PC-3 (cell line): ENCODE measurements around the gene IL17RD. TPM values are rescaled to one million over a fixed set of nuclear protein-coding genes. Genes with fewer than 3 reads are reported as not detected.

Experiments
- ATAC-seq: fragments of 200-7000 bp; cut with Tn5 transposase; 2 replicates; pipeline ENCODE4 v1.9.1; 2020; ENCODE audit warnings: mild to moderate bottlenecking, moderate library complexity
- BruUV-seq: library from RNA; stranded (reverse); fragments of 400-500 nt; replicated peaks from 2 replicates; lab custom pipeline; 2021; lab: Mats Ljungman, UMichigan
- CTCF ChIA-PET: fragments of 300-600 bp; sonication (Branson Sonifier 250); formaldehyde crosslinking; loops from one replicate; lab custom pipeline; 2022; ENCODE audit warnings: antibody characterized with exemption; lab: Charles Lee
- POLR2A ChIA-PET: fragments of 300-600 bp; sonication (Branson Sonifier 250); formaldehyde crosslinking; loops from one replicate; lab custom pipeline; 2022; ENCODE audit warnings: antibody characterized with exemption; ENCODE audit not compliant: unreplicated experiment; lab: Charles Lee
- DNase-seq: peaks from one replicate; pipeline ENCODE4 v3.0.0-alpha.2; 2015
- H2AFZ ChIP-seq: fragments of 300-600 bp; sonication (generic); 2 replicates; pipeline ENCODE4 v1.6.0; 2016; ENCODE audit warnings: antibody characterized with exemption, low read length
- H3F3A ChIP-seq: fragments of 300-600 bp; sonication (generic); one replicate; pipeline ENCODE4 v1.6.0; 2017; ENCODE audit warnings: antibody characterized with exemption, low read length, control low read depth, mild to moderate bottlenecking; ENCODE audit not compliant: unreplicated experiment
- H3K27ac ChIP-seq: fragments of 300-600 bp; sonication (generic); 2 replicates; pipeline ENCODE4 v1.5.1; 2016; ENCODE audit warnings: mild to moderate bottlenecking, low read length
- H3K27me3 ChIP-seq: fragments of 300-600 bp; sonication (generic); 2 replicates; pipeline ENCODE4 v1.6.1; 2016; ENCODE audit warnings: low read length, mixed read lengths
- H3K36me3 ChIP-seq: fragments of 300-600 bp; sonication (generic); 2 replicates; pipeline ENCODE4 v1.6.1; 2016; ENCODE audit warnings: low read depth, mixed run types, low read length, mixed read lengths
- H3K4me1 ChIP-seq: fragments of 300-600 bp; sonication (generic); 2 replicates; pipeline ENCODE4 v1.5.1; 2016; ENCODE audit warnings: low read length; ENCODE audit not compliant: insufficient read depth
- H3K4me2 ChIP-seq: fragments of 300-600 bp; sonication (generic); 2 replicates; pipeline ENCODE4 v1.6.0; 2016; ENCODE audit warnings: low read length
- H3K4me3 ChIP-seq: fragments of 300-600 bp; sonication (generic); 2 replicates; pipeline ENCODE4 v1.5.1; 2016; ENCODE audit warnings: mild to moderate bottlenecking, low read length, mixed read lengths
- H3K79me2 ChIP-seq: fragments of 300-600 bp; sonication (generic); 2 replicates; pipeline ENCODE4 v1.6.1; 2017; ENCODE audit warnings: low read length, mixed read lengths
- H3K9ac ChIP-seq: fragments of 300-600 bp; sonication (generic); 2 replicates; pipeline ENCODE4 v1.6.0; 2016; ENCODE audit warnings: mild to moderate bottlenecking, low read length
- H3K9me2 ChIP-seq: fragments of 300-600 bp; sonication (generic); replicated peaks from 2 replicates; pipeline ENCODE4 v1.6.1; 2016; ENCODE audit warnings: mixed run types, low read length, mixed read lengths
- H3K9me3 ChIP-seq: fragments of 300-600 bp; sonication (generic); 2 replicates; pipeline ENCODE4 v1.6.1; 2016; ENCODE audit warnings: low read length, mixed read lengths
- H4K20me1 ChIP-seq: fragments of 300-600 bp; sonication (generic); 2 replicates; pipeline ENCODE4 v1.6.1; 2016; ENCODE audit warnings: low read length, mixed read lengths
- EZH2 ChIP-seq: fragments of 300-600 bp; sonication (generic); IDR thresholded peaks from one replicate; pipeline ENCODE4 v1.6.1; 2017; ENCODE audit warnings: antibody characterized with exemption, mild to moderate bottlenecking, low read length; ENCODE audit not compliant: unreplicated experiment
- EZH2phosphoT487 ChIP-seq: fragments of 300-600 bp; sonication (generic); IDR thresholded peaks from 2 replicates; pipeline ENCODE4 v1.6.1; 2018; ENCODE audit warnings: mild to moderate bottlenecking, antibody characterized with exemption, low read length, borderline replicate concordance
- intact Hi-C: fragments of 100-400 bp; cut with micrococcal nuclease; formaldehyde crosslinking; loops from 2 replicates; pipeline ENCODE4 v1.9.0; 2023
- total RNA-seq: library from RNA; depleted of rRNA; stranded (reverse); fragments of >200 nt; gene quantifications from 2 replicates; pipeline ENCODE4 v1.2.3, GENCODE V29; 2014
- TF ChIP-seq, protein P1 (sequence below): fragments of 300-600 bp; sonication (generic); conservative IDR thresholded peaks from 2 replicates; pipeline ENCODE4 v1.5.1; 2017; ENCODE audit warnings: antibody characterized with exemption, low read depth, mild to moderate bottlenecking, low read length

The IL17RD gene
- total RNA-seq, 1 experiment from 2014 or later, result 3.7 TPM

DNA sequence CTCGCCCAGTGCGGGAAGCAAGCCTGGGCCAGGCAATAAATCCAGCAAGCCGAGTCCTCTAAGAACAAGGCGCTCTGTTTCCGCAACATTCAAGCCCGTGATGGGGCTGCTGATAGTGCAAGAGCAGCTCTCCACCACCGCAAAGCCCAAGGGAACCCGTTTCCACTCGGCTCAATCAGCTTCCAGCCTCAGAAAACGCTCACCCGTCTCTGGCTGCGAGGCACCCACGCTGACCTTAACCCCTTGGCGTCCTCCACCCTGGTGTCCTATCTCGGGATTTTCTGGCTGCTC, 86.9 kb downstream of the IL17RD start:
- Histone ChIP-seq H3K9ac (peak overlapping the region; percentile 78), H3K27ac (no peak overlapping the region), H3K4me2 (peak overlapping the region; percentile 96), H3F3A (no peaks in the 10 kb centered on the region), H3K9me2 (no peaks in the 10 kb centered on the region), H3K9me3 (no peaks in the 10 kb centered on the region), H3K36me3 (no peaks in the 10 kb centered on the region; the same call in none of the 2 replicates), H3K4me3 (peak overlapping the region; percentile 99), H2AFZ (peak overlapping the region; percentile 98), H3K79me2 (peaks cover 10% of the 10 kb centered on the region), H3K4me1 (peaks cover 6% of the 10 kb centered on the region), H4K20me1 (no peaks in the 10 kb centered on the region), H3K27me3 (no peaks in the 10 kb centered on the region)
- ATAC-seq, result peak; percentile 43
- ChIA-PET CTCF (interaction anchor here (0.6 to 0.7 kb wide), 3 partner anchors 82 to 86 kb away, joined by 3 to 4 read pairs (median 3); no protein-coding TSS in a partner anchor), POLR2A (no interaction called here)
- BruUV-seq, result no TSS peak
- intact Hi-C loops, result loop anchor here (1.0 to 2.0 kb wide), 3 partner anchors 17 to 79 kb away; partner anchors contain the start of gene SPATA12
- TF ChIP-seq EZH2phosphoT487, result no peak
- TF ChIP-seq EZH2, result no peak
- peak; percentile 47 for DNase-seq

DNA sequence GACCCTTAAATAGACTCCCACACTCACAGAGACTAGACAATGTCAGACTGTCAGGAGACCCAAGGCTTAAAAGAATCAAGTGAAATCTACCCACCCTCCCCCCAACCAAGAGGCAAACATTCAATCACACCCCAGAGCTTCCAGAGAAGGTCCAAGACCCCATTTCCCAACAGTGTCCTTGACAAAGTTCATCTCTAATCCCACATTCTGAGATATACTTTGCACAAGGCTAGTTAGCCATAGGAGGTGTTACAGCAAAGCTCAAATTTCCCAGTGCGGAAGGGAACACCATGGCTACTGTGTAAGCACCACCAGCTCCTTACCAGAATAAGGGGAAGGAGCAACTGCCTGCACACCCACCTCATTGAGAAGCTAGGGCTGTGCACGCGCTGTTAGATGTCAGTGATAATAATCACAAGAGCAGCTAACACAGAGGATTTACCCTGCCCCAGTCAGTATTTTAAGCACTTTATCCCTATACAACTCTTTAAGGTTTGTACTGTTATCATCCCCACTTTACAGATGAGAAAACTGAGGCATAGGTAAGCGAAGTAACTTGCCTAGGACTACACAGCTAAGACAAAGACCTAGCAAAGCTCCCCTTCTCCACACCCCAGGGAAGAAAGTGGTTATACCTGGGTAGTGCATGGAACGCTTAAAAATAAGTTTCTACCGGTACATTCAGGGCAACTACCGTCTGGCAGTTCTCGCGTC, 87.4 kb downstream of the IL17RD start:
- Histone ChIP-seq H3K4me2 (peak overlapping the region; percentile 96), H3K9me2 (no peaks in the 10 kb centered on the region), H3K9me3 (no peaks in the 10 kb centered on the region), H3F3A (no peaks in the 10 kb centered on the region), H3K27ac (no peak overlapping the region), H3K36me3 (no peaks in the 10 kb centered on the region; the same call in none of the 2 replicates), H3K4me1 (peaks cover 6% of the 10 kb centered on the region), H3K79me2 (peaks cover 10% of the 10 kb centered on the region), H3K4me3 (peak overlapping the region; percentile 99), H3K27me3 (no peaks in the 10 kb centered on the region), H3K9ac (peak overlapping the region; percentile 78; the same call in 1 of the 2 replicates), H2AFZ (peak overlapping the region; percentile 98), H4K20me1 (no peaks in the 10 kb centered on the region)
- intact Hi-C loops, result loop anchor here (1.0 to 2.0 kb wide), 3 partner anchors 17 to 79 kb away; partner anchors contain the start of gene SPATA12
- ChIA-PET POLR2A (no interaction called here), CTCF (interaction anchor here (0.6 to 0.7 kb wide), 2 partner anchors 81 to 85 kb away, joined by 3 read pairs; no protein-coding TSS in a partner anchor)
- TF ChIP-seq, protein P1, sequence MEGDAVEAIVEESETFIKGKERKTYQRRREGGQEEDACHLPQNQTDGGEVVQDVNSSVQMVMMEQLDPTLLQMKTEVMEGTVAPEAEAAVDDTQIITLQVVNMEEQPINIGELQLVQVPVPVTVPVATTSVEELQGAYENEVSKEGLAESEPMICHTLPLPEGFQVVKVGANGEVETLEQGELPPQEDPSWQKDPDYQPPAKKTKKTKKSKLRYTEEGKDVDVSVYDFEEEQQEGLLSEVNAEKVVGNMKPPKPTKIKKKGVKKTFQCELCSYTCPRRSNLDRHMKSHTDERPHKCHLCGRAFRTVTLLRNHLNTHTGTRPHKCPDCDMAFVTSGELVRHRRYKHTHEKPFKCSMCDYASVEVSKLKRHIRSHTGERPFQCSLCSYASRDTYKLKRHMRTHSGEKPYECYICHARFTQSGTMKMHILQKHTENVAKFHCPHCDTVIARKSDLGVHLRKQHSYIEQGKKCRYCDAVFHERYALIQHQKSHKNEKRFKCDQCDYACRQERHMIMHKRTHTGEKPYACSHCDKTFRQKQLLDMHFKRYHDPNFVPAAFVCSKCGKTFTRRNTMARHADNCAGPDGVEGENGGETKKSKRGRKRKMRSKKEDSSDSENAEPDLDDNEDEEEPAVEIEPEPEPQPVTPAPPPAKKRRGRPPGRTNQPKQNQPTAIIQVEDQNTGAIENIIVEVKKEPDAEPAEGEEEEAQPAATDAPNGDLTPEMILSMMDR, result no peak
- TF ChIP-seq EZH2, result no peak
- TF ChIP-seq EZH2phosphoT487, result no peak
- no peak for DNase-seq
- ATAC-seq, result no peak
- TSS peak; percentile 26 for BruUV-seq

DNA sequence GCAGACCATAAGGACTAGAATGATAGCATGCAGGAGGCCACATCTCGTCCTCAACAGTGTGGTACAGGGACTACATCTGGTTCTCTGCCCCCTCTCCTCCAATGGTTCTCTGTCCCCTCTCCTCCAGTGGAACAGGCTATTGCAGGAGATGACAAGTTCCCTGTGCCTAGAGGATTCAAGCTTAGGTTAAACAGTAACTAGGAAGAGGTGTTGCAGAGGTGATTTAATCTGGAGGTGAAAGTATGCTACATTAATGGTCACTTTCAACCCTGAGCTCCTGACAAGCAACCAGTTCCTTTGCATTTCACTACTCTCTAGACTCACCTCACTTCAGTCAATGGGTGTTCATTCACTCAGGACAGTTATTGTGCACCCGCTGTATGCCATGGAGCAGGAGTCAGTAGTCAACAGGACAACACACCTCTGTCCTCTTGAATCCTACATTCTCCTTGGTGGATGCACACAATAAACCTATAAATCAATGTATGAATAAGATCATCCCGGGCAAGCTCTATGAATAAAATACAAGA, 88.7 kb downstream of the IL17RD start:
- no peaks in the 10 kb centered on the region for H3K9me2 ChIP-seq
- H3K27me3 ChIP-seq, result no peaks in the 10 kb centered on the region
- H3K9me3 ChIP-seq, result no peaks in the 10 kb centered on the region
- H3K4me2 ChIP-seq, result no peak overlapping the region
- ChIA-PET CTCF (no interaction called here), POLR2A (interaction anchor here (0.7 kb wide), 1 partner anchor 577 kb away, joined by 3 read pairs; no protein-coding TSS in a partner anchor)
- H2AFZ ChIP-seq, result no peak overlapping the region
- no peak overlapping the region for H3K4me3 ChIP-seq
- DNase-seq, result no peak
- peaks cover 10% of the 10 kb centered on the region for H3K79me2 ChIP-seq
- no peaks in the 10 kb centered on the region for H4K20me1 ChIP-seq
- H3K9ac ChIP-seq, result no peak overlapping the region
- BruUV-seq, result no TSS peak
- TF ChIP-seq, protein P1, result no peak
- TF ChIP-seq EZH2, result no peak
- no peak for TF ChIP-seq EZH2phosphoT487
- H3K4me1 ChIP-seq, result peaks cover 6% of the 10 kb centered on the region
- intact Hi-C loops, result no loop called here
- H3K27ac ChIP-seq, result no peak overlapping the region
- no peak for ATAC-seq
- H3F3A ChIP-seq, result no peaks in the 10 kb centered on the region
- no peaks in the 10 kb centered on the region; the same call in none of the 2 replicates for H3K36me3 ChIP-seq
